Ramos (cell line): ENCODE measurements around the gene ELP6.
"Not testable (repeated sequence)": the region's sequence is repeated elsewhere in the genome, so short reads cannot be mapped to it uniquely, and the experiment has no call there.

ENCODE experiments used
- in situ Hi-C: fragments of 300-500 bp; cut with MboI; formaldehyde crosslinking; loops from one replicate; pipeline ENCODE4 v1.14.3; 2022; ENCODE audit warnings: low sequenced_read_pairs; ENCODE audit not compliant: unreplicated experiment

Gene ELP6

GRCh38 chr3:47473391-47473790, 40.1 kb downstream of the ELP6 start:
- in situ Hi-C loops: no loop called here

GRCh38 chr3:47469616-47470015, 43.9 kb downstream of the ELP6 start:
- in situ Hi-C loops: no loop called here

DNA sequence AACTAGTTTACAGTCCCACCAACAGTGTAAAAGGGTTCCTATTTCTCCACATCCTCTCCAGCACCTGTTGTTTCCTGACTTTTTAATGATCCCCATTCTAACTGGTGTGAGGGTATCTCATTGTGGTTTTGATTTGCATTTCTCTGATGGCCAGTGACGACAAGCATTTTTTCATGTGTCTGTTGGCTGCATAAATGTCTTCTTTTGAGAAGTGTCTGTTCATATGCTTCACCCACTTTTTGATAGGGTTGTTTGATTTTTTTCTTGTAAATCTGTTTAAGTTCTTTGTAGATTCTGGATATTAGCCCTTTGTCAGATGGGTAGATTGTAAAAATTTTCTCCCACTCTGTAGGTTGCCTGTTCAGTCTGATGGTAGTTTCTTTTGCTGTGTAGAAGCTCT, 45.2 kb downstream of the ELP6 start:
- in situ Hi-C loops: not testable (repeated sequence)

DNA sequence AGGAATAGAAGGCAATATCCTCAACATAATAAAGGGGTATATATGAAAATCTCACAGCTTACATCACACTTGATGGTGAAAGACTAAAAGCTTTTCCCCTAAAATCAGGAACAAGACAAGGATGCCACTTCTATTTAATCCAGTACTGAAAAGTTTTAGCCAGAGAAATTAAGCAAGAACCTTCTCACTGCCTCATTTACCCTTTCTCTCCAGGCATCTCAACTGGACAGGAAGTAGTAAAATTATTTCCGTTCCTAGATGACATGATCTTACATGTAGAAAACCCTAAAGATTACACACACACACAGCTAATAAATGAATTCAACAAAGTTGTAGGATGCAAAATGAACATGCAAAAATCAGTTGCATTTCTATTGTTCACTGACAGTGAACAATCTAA, 48.9 kb downstream of the ELP6 start:
- in situ Hi-C loops: no loop called here

- in situ Hi-C loops: not testable (repeated sequence)
Measured at GRCh38 chr3:47459534-47460085, 53.9 kb downstream of the ELP6 start.

DNA sequence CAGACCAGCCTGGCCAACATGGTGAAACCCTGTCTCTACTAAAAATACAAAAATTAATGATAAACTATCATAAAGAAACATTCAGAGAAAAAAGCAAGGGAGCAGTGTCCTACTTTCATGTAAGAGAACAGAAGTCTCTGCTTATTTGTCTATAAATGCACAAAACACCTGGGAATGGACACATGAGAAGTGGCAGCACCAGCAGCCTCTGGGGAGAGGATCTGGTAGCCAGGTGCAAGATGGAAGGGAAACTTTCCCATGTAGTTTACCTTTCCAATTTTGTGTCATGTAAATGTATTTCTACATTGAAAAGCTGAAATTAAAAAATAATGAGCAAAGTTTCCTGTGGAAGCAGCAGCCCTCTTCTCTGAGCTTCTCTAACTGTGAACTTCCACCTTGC, 56.5 kb downstream of the ELP6 start:
- in situ Hi-C loops: no loop called here

DNA sequence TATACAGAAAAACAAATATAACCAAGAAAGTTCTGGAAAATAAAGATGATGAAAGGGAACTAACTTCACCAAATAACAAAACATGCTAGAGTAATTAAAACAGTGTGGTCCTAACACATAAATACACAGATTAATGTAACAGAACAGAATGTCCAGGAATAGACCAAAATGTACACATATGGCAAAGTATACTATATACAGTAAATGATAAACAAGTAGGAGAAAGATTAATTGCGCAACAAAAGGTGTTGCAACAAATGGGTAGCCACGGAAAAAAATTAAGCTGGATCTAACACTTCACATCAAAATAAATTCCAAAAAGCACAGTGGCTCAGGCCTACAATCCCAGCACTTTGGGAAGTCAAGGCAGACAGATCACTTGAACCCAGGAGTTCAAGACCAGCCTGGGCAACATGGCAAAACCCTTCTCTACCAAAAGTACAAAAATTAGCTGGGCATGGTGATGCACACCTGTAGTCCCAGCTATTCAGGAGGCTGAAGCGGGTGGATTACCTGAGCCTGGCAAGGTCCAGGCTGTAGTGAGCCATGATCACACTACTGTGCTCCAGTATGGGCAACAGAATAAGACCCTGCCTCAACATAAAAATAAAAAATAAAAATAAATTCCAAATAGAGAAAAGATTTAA, 57.6 kb downstream of the ELP6 start:
- in situ Hi-C loops: no loop called here

- in situ Hi-C loops: no loop called here
Measured at GRCh38 chr3:47452453-47453215, 60.9 kb downstream of the ELP6 start.
